NAMALWA (cell line): Measurements from ENCODE around the gene IKBKG.
"Not testable (repeated sequence)": the region's sequence is repeated elsewhere in the genome, so short reads cannot be mapped to it uniquely, and the experiment has no call there.

Experiments used
- DNase-seq: peaks from one replicate; pipeline ENCODE4 v3.0.0-alpha.2; 2015; ENCODE audit warnings: low spot score

Gene IKBKG

GRCh38 chrX:154547245-154548027 lies at the start of gene IKBKG:
IKBKG (plus strand) TSS chrX:154547620; CDS start chrX:154552003, 4,383 bp downstream.
- peak; percentile 89 for DNase-seq

GRCh38 chrX:154501423-154501822 lies 46.0 kb upstream of the IKBKG start:
- not testable (repeated sequence) for DNase-seq

GRCh38 chrX:154502098-154502497 lies 45.3 kb upstream of the IKBKG start:
- no peak for DNase-seq

- no peak for DNase-seq
Observed at GRCh38 chrX:154502989-154503388, 44.4 kb upstream of the IKBKG start.

GRCh38 chrX:154505734-154506133 lies 41.7 kb upstream of the IKBKG start:
- no peak for DNase-seq

- no peak for DNase-seq
Observed at GRCh38 chrX:154506483-154507332, 40.7 kb upstream of the IKBKG start.

- no peak for DNase-seq
Observed at GRCh38 chrX:154507673-154508383, 39.6 kb upstream of the IKBKG start.

- no peak for DNase-seq
Observed at GRCh38 chrX:154508384-154508745, 39.1 kb upstream of the IKBKG start.

- no peak for DNase-seq
Observed at GRCh38 chrX:154509455-154509854, 38.0 kb upstream of the IKBKG start.

- DNase-seq: no peak
Observed at GRCh38 chrX:154511761-154512160, 35.7 kb upstream of the IKBKG start.

GRCh38 chrX:154512879-154513553 lies 34.4 kb upstream of the IKBKG start:
- DNase-seq: no peak

GRCh38 chrX:154513716-154514115 lies 33.7 kb upstream of the IKBKG start:
- DNase-seq: no peak

- peak; percentile 47 for DNase-seq
Observed at GRCh38 chrX:154515090-154515965, 32.1 kb upstream of the IKBKG start.

GRCh38 chrX:154515966-154516655 lies 31.3 kb upstream of the IKBKG start, which contains the start of gene FAM3A:
FAM3A (minus strand) TSS chrX:154516232; CDS start chrX:154515772, 460 bp downstream.
- DNase-seq: peak; percentile 84

- DNase-seq: peak; percentile 32
Observed at GRCh38 chrX:154516656-154517100, 30.7 kb upstream of the IKBKG start.

GRCh38 chrX:154517101-154517781 lies 30.2 kb upstream of the IKBKG start:
- no peak for DNase-seq

- no peak for DNase-seq
Observed at GRCh38 chrX:154519389-154519788, 28.0 kb upstream of the IKBKG start.

GRCh38 chrX:154525606-154526490 lies 21.6 kb upstream of the IKBKG start:
- DNase-seq: no peak
